CD4-positive, alpha-beta memory T cell (primary cell): ENCODE measurements around the gene KPNA1. TPM values are rescaled to one million over a fixed set of nuclear protein-coding genes. Genes with fewer than 3 reads are reported as not detected.
A peak's percentile ranks its signal among the peaks of the same experiment; 100 is the strongest.

ENCODE experiments used
- CTCF ChIA-PET: fragments of 350-600 bp; sonication (Branson Sonifier 250); formaldehyde crosslinking; loops from one replicate; lab custom pipeline; 2021; ENCODE audit warnings: inconsistent platforms; ENCODE audit not compliant: partially characterized antibody; lab: Charles Lee
- POLR2A ChIA-PET: fragments of 350-600 bp; sonication (Branson Sonifier 250); formaldehyde crosslinking; loops from one replicate; lab custom pipeline; 2021; ENCODE audit not compliant: partially characterized antibody; lab: Charles Lee
- DNase-seq, 5 donors: peaks; one replicate each; pipeline versions ENCODE4 v3.0.0 to v3.0.0-alpha.2; 2020 to 2022; ENCODE audit warnings: mixed read lengths in 1 of 5
- H3K27ac ChIP-seq: one replicate; pipeline ENCODE4 v1.7.0; 2013; ENCODE audit warnings: low read depth, low read length
- H3K27me3 ChIP-seq: 2 replicates; pipeline ENCODE4 v1.7.0; 2013; ENCODE audit warnings: mild to moderate bottlenecking, low read length, moderate library complexity; ENCODE audit not compliant: insufficient read depth
- H3K36me3 ChIP-seq: 2 replicates; pipeline ENCODE4 v1.7.0; 2013; ENCODE audit warnings: mild to moderate bottlenecking, low read length, moderate library complexity; ENCODE audit not compliant: insufficient read depth
- H3K4me1 ChIP-seq: 2 replicates; pipeline ENCODE4 v1.7.0; 2013; ENCODE audit warnings: mild to moderate bottlenecking, low read length, moderate library complexity; ENCODE audit not compliant: insufficient read depth
- H3K4me3 ChIP-seq, 2 donors: one replicate each; pipeline ENCODE4 v1.7.0; 2013; ENCODE audit warnings: low read length in 2 of 2, mild to moderate bottlenecking in 1 of 2
- H3K9me3 ChIP-seq, 2 donors: one replicate each; pipeline ENCODE4 v1.7.0; 2013; ENCODE audit warnings: low read length in 2 of 2, control low read depth in 1 of 2; ENCODE audit not compliant: control insufficient read depth in 1 of 2
- H3K27ac Mint-ChIP-seq, 7 donors: one replicate each; pipeline ENCODE4 v1.8.0; 2020 to 2021; ENCODE audit warnings: mixed read lengths in 7 of 7, mild to moderate bottlenecking in 6 of 7, inconsistent platforms in 3 of 7, moderate library complexity in 3 of 7
- H3K27me3 Mint-ChIP-seq, 2 donors: one replicate each; pipeline ENCODE4 v1.8.0; 2020 to 2021; ENCODE audit warnings: mixed read lengths in 2 of 2
- H3K36me3 Mint-ChIP-seq, 2 donors: one replicate each; pipeline ENCODE4 v1.8.0; 2020 to 2021; ENCODE audit warnings: mixed read lengths in 2 of 2, inconsistent platforms in 1 of 2, mild to moderate bottlenecking in 1 of 2
- H3K4me1 Mint-ChIP-seq, 4 donors: one replicate each; pipeline ENCODE4 v1.8.0; 2020 to 2021; ENCODE audit warnings: mixed read lengths in 4 of 4, mild to moderate bottlenecking in 1 of 4
- H3K4me3 Mint-ChIP-seq, 8 donors: one replicate each; pipeline ENCODE4 v1.8.0; 2020 to 2021; ENCODE audit warnings: mixed read lengths in 8 of 8, mild to moderate bottlenecking in 7 of 8, moderate library complexity in 6 of 8, inconsistent platforms in 3 of 8
- H3K9me3 Mint-ChIP-seq, 8 donors: one replicate each; pipeline ENCODE4 v1.8.0; 2020 to 2021; ENCODE audit warnings: mixed read lengths in 8 of 8, mild to moderate bottlenecking in 5 of 8, inconsistent platforms in 3 of 8, moderate library complexity in 1 of 8
- intact Hi-C: fragments of 100-400 bp; cut with micrococcal nuclease; formaldehyde crosslinking; loops from one replicate; pipeline ENCODE4 v1.15.1; 2023
- polyA plus RNA-seq, 2 donors: library from polyadenylated mRNA; unstranded; fragments of 300-500 nt; fragmentation: Illumina TruSeq; gene quantifications; one replicate each; pipeline ENCODE4 v1.2.3, GENCODE V29; 2021
- total RNA-seq, 2 experiments: library from RNA; stranded (reverse); gene quantifications; one replicate each; pipeline ENCODE4 v1.2.3, GENCODE V29; 2021

KPNA1 gene
- total and polyA plus RNA-seq, 4 experiments from 2014 or later = 45.6 to 71.5 (median 59.4) TPM

- H3K27ac ChIP-seq = no peak overlapping the region
- no peaks in the 10 kb centered on the region for H3K27me3 ChIP-seq
- no peak for DNase-seq
- CTCF ChIA-PET = no interaction called here
- no peaks in the 10 kb centered on the region for H3K4me1 ChIP-seq
- peaks cover 22% of the 10 kb centered on the region for H3K36me3 ChIP-seq
- Mint-ChIP-seq H3K4me3 (no peak overlapping the region), H3K4me1 (peaks cover 0 to 14% (median 5%) of the 10 kb centered on the region in 4 donors), H3K36me3 (peaks cover 83 to 87% of the 10 kb centered on the region in 2 donors), H3K27me3 (no peaks in the 10 kb centered on the region), H3K27ac (peak overlapping the region in 2 of 7 donors; percentile 32 to 54), H3K9me3 (peaks cover 0 to 15% (median 0%) of the 10 kb centered on the region in 8 donors)
- no peaks in the 10 kb centered on the region for H3K9me3 ChIP-seq
- no peak overlapping the region for H3K4me3 ChIP-seq
- POLR2A ChIA-PET = no interaction called here
- intact Hi-C loops = no loop called here
These were observed 84.4 kb downstream of the KPNA1 start for GRCh38 chr3:122430371-122430770.

GRCh38 chr3:122427857-122428471 is 86.8 kb downstream of the KPNA1 start:
- intact Hi-C loops = no loop called here
- POLR2A ChIA-PET = interaction anchor here (1.3 kb wide), 1 partner anchor 12 kb away, joined by 6 read pairs; the partner anchor contains the start of gene WDR5B
- H3K36me3 Mint-ChIP-seq = peaks cover 74 to 81% of the 10 kb centered on the region in 2 donors

GRCh38 chr3:122421836-122422235 is 92.9 kb downstream of the KPNA1 start:
- Histone ChIP-seq H3K4me1 (peaks cover 7% of the 10 kb centered on the region), H3K27me3 (no peaks in the 10 kb centered on the region), H3K27ac (no peak overlapping the region), H3K4me3 (no peak overlapping the region), H3K36me3 (peaks cover 32% of the 10 kb centered on the region), H3K9me3 (no peaks in the 10 kb centered on the region)
- Mint-ChIP-seq H3K4me1 (peaks cover 6 to 21% (median 11%) of the 10 kb centered on the region in 4 donors), H3K4me3 (no peak overlapping the region), H3K27ac (peak overlapping the region in 3 of 7 donors; percentile 13 to 48 (median 37)), H3K36me3 (peaks cover 29 to 48% of the 10 kb centered on the region in 2 donors), H3K9me3 (no peaks in the 10 kb centered on the region), H3K27me3 (no peaks in the 10 kb centered on the region)
- POLR2A ChIA-PET = no interaction called here
- CTCF ChIA-PET = interaction anchor here (1.1 kb wide), 1 partner anchor 14 kb away, joined by 3 read pairs; no protein-coding TSS in a partner anchor
- no peak for DNase-seq
- intact Hi-C loops = no loop called here

More at GRCh38 chr3:122427857-122428471, 86.8 kb downstream of the KPNA1 start:
- Mint-ChIP-seq H3K4me3 (no peak overlapping the region), H3K27ac (peak overlapping the region in 6 of 7 donors; percentile 5 to 70 (median 56)), H3K4me1 (peaks cover 0 to 14% (median 5%) of the 10 kb centered on the region in 4 donors), H3K9me3 (peaks cover 0 to 15% (median 0%) of the 10 kb centered on the region in 8 donors), H3K27me3 (no peaks in the 10 kb centered on the region)
- Histone ChIP-seq H3K4me1 (no peaks in the 10 kb centered on the region), H3K27ac (no peak overlapping the region), H3K36me3 (peaks cover 26% of the 10 kb centered on the region), H3K27me3 (no peaks in the 10 kb centered on the region), H3K4me3 (no peak overlapping the region), H3K9me3 (no peaks in the 10 kb centered on the region)
- CTCF ChIA-PET = no interaction called here
- DNase-seq = no peak

- ChIA-PET POLR2A (interaction anchor here (1.3 kb wide), 1 partner anchor 37 kb away, joined by 3 read pairs; the partner anchor contains the start of gene FAM162A), CTCF (interaction anchor here (1.0 to 1.1 kb wide), 2 partner anchors 12 to 13 kb away, joined by 3 read pairs; no protein-coding TSS in a partner anchor)
- H3K36me3 Mint-ChIP-seq = peaks cover 22 to 48% of the 10 kb centered on the region in 2 donors
- H3K27ac Mint-ChIP-seq = peak overlapping the region in 2 of 7 donors; percentile 15 to 37
- H3K27me3 Mint-ChIP-seq = no peaks in the 10 kb centered on the region
- H3K4me3 ChIP-seq = no peak overlapping the region
- H3K4me1 Mint-ChIP-seq = peaks cover 11 to 28% (median 18%) of the 10 kb centered on the region in 4 donors
- no peaks in the 10 kb centered on the region for H3K9me3 ChIP-seq
- H3K36me3 ChIP-seq = peaks cover 25% of the 10 kb centered on the region
- peaks cover 0 to 2% (median 0%) of the 10 kb centered on the region in 8 donors for H3K9me3 Mint-ChIP-seq
- DNase-seq = no peak
- no peaks in the 10 kb centered on the region for H3K27me3 ChIP-seq
- H3K4me3 Mint-ChIP-seq = no peak overlapping the region
- no peak overlapping the region for H3K27ac ChIP-seq
- H3K4me1 ChIP-seq = peaks cover 11% of the 10 kb centered on the region
- intact Hi-C loops = no loop called here
These were observed 93.6 kb downstream of the KPNA1 start for GRCh38 chr3:122421101-122421500.

DNA sequence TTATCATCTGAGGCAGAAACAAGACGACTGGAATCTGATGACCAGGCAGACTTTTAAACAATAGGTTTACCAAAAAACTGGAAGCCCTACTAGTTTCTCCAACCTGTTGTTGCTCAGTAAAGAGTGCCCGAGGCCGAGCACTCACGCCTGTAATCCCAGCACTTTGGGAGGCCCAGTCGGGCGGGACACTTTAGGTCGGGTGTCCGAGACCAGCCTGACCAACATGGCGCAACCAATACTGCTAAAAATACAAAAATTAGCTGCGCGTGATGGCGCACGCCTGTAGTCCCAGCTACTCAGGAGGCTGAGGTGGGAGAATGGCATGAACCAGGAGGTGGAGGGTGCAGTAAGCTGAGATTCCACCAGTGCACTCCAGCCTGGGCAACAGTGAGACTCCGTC is 97.8 kb downstream of the KPNA1 start:
- H3K9me3 Mint-ChIP-seq = peaks cover 0 to 4% (median 0%) of the 10 kb centered on the region in 8 donors
- ChIA-PET POLR2A (interaction anchor here (0.9 to 5.7 kb wide), 14 partner anchors 10 to 871 kb away, joined by 3 to 108 read pairs (median 10); partner anchors contain the start of genes DTX3L, FAM162A, HSPBAP1 and KPNA1), CTCF (interaction anchor here (1.4 to 4.5 kb wide), 4 partner anchors 20 to 270 kb away, joined by 3 to 33 read pairs (median 10); partner anchors contain the start of genes FAM162A, MIX23 and PARP14)
- Histone ChIP-seq H3K27ac (peak overlapping the region; percentile 93), H3K4me3 (peak overlapping the region; percentile 61 to 63), H3K4me1 (peaks cover 35% of the 10 kb centered on the region), H3K9me3 (no peaks in the 10 kb centered on the region), H3K27me3 (no peaks in the 10 kb centered on the region), H3K36me3 (peaks cover 12% of the 10 kb centered on the region)
- peak overlapping the region; percentile 96 to 100 (median 98) for H3K4me3 Mint-ChIP-seq
- intact Hi-C loops = loop anchor here (1.0 to 10.0 kb wide), 12 partner anchors 24 to 1168 kb away; partner anchors contain the start of genes DTX3L, EAF2, FAM162A and GOLGB1
- H3K4me1 Mint-ChIP-seq = peaks cover 36 to 67% (median 49%) of the 10 kb centered on the region in 4 donors
- H3K27me3 Mint-ChIP-seq = no peaks in the 10 kb centered on the region
- peak overlapping the region; percentile 97 to 100 (median 100) for H3K27ac Mint-ChIP-seq
- no peak for DNase-seq
- H3K36me3 Mint-ChIP-seq = peaks cover 10 to 37% of the 10 kb centered on the region in 2 donors

- Histone ChIP-seq H3K4me1 (peaks cover 35% of the 10 kb centered on the region), H3K36me3 (peaks cover 14% of the 10 kb centered on the region), H3K9me3 (no peaks in the 10 kb centered on the region), H3K4me3 (peak within 1 kb of the TSS; percentile 61 to 63), H3K27me3 (no peaks in the 10 kb centered on the region), H3K27ac (peak within 1 kb of the TSS; percentile 93)
- intact Hi-C loops = loop anchor here (1.0 to 10.0 kb wide), 12 partner anchors 23 to 1169 kb away; partner anchors contain the start of genes DTX3L, EAF2, FAM162A and GOLGB1
- H3K27ac Mint-ChIP-seq = peak within 1 kb of the TSS; percentile 97 to 100 (median 100)
- ChIA-PET CTCF (interaction anchor here (1.0 to 4.5 kb wide), 7 partner anchors 11 to 271 kb away, joined by 3 to 33 read pairs (median 4); partner anchors contain the start of genes FAM162A, MIX23 and PARP14), POLR2A (interaction anchor here (0.6 to 5.7 kb wide), 31 partner anchors 9 to 870 kb away, joined by 3 to 108 read pairs (median 4); partner anchors contain the start of genes DTX3L, EAF2, FAM162A and GOLGB1)
- H3K4me3 Mint-ChIP-seq = peak within 1 kb of the TSS; percentile 96 to 100 (median 98)
- DNase-seq = peak; percentile 98 to 99 (median 99)
- peaks cover 7 to 37% of the 10 kb centered on the region in 2 donors for H3K36me3 Mint-ChIP-seq
- H3K27me3 Mint-ChIP-seq = no peaks in the 10 kb centered on the region
- peaks cover 0 to 4% (median 0%) of the 10 kb centered on the region in 8 donors for H3K9me3 Mint-ChIP-seq
- H3K4me1 Mint-ChIP-seq = peaks cover 38 to 71% (median 49%) of the 10 kb centered on the region in 4 donors
These were observed 98.7 kb downstream of the KPNA1 start, which contains the start of gene WDR5B for GRCh38 chr3:122415762-122416654. WDR5B (minus strand) TSS chr3:122416062; CDS start chr3:122415528, 534 bp downstream.
